Stomach (tissue), 9 donors: ENCODE data around the gene SUCLG2. TPM values are rescaled to one million over a fixed set of nuclear protein-coding genes. Genes with fewer than 3 reads are reported as not detected.

ENCODE experiments used
- DNase-seq, 2 donors: peaks; one replicate each; pipeline versions ENCODE4 v3.0.0 to v3.0.0-alpha.2; 2013 to 2019
- H3K27ac ChIP-seq, 5 donors: fragments of 200-600 bp in 4 of 5; sonication (generic) in 4 of 5; one replicate each; pipeline ENCODE4 v1.5.1; 2013 to 2019; ENCODE audit warnings: mild to moderate bottlenecking in 1 of 5, moderate library complexity in 1 of 5
- H3K27me3 ChIP-seq, 3 donors: fragments of 200-600 bp; sonication (generic); one replicate each; pipeline ENCODE4 v1.5.1; 2017 to 2019; ENCODE audit warnings: mixed run types in 1 of 3
- H3K36me3 ChIP-seq, 4 donors: fragments of 200-600 bp; sonication (generic); 1 replicate in 3 of 4; 2 replicates in 1 of 4; pipeline ENCODE4 v1.5.1; 2016 to 2019
- H3K4me1 ChIP-seq, 4 donors: fragments of 200-600 bp; sonication (generic); one replicate each; pipeline ENCODE4 v1.5.1; 2016 to 2019
- H3K4me3 ChIP-seq, 4 donors: fragments of 200-600 bp; sonication (generic) in 3 of 4; one replicate each; pipeline ENCODE4 v1.5.1; 2016 to 2019; ENCODE audit warnings: mild to moderate bottlenecking in 1 of 4
- H3K9me3 ChIP-seq, 4 donors: fragments of 200-600 bp; sonication (generic); one replicate each; pipeline ENCODE4 v1.5.1; 2016 to 2019
- CTCF ChIP-seq, 7 experiments: fragments of 450-650 bp in 4 of 7; fragments of 200-600 bp in 3 of 7; sonication (generic) in 3 of 7; IDR thresholded peaks; one replicate each; pipeline ENCODE4 v1.5.1; 2016 to 2019; ENCODE audit warnings: antibody characterized with exemption in 7 of 7, control low read depth in 2 of 7, mild to moderate bottlenecking in 1 of 7
- EP300 ChIP-seq: sonication (generic); formaldehyde crosslinking; IDR thresholded peaks from one replicate; pipeline ENCODE4 v1.6.1; 2017; ENCODE audit warnings: antibody characterized with exemption
- POLR2A ChIP-seq, 4 donors: fragments of 450-650 bp; IDR thresholded peaks; one replicate each; pipeline ENCODE4 v1.6.1; 2016; ENCODE audit warnings: antibody characterized with exemption in 4 of 4, control low read depth in 2 of 4, mild to moderate bottlenecking in 1 of 4, moderate library complexity in 1 of 4
- POLR2AphosphoS5 ChIP-seq, 3 donors: sonication (generic); formaldehyde crosslinking; IDR thresholded peaks; one replicate each; pipeline ENCODE4 v1.6.1; 2016; ENCODE audit warnings: antibody characterized with exemption in 3 of 3
- WGBS, 5 donors: extraction: QIAGEN DNeasy Blood & Tissue Kit in 3 of 5; methylation state at CpG; one replicate each; pipeline versions ENCODE4 v1.1.5 to v1.1.7; 2013 to 2018; 5-methylcytosine and 5-hydroxymethylcytosine counted together
- intact Hi-C: fragments of 100-400 bp; cut with DNase I; formaldehyde crosslinking; loops from one replicate; pipeline ENCODE4 v1.15.1; 2023; ENCODE audit warnings: low total_unique reads
- polyA plus RNA-seq, 3 donors: library from polyadenylated mRNA; stranded (reverse); fragments of 200-250 nt; gene quantifications; one replicate each; pipeline ENCODE4 v1.2.3, GENCODE V29; 2013
- total RNA-seq, 5 donors: library from RNA; depleted of rRNA; stranded (reverse); fragments of >200 nt; gene quantifications; one replicate each; pipeline versions ENCODE4 v1.1.0 to v1.2.3, GENCODE V29; 2014 to 2016
- donor health status: healthy with polysubstance abuse.
- donor health status: Bipolar disorder and iron deficiency.
- donor health status: healthy.

SUCLG2 gene
- total and polyA plus RNA-seq, 8 donors: 30.9 to 174 (median 74.9) TPM

- Histone ChIP-seq H3K27ac (no peak overlapping the region), H3K36me3 (peaks cover 0 to 4% (median 0%) of the 10 kb centered on the region in 4 donors), H3K4me3 (no peak overlapping the region), H3K27me3 (no peaks in the 10 kb centered on the region), H3K4me1 (no peaks in the 10 kb centered on the region), H3K9me3 (no peaks in the 10 kb centered on the region)
- 90 to 97% (median 94%) methylated on average over 1 of the region's 1 CpG for WGBS, 5 donors
- TF ChIP-seq EP300 (no peak), POLR2AphosphoS5 (IDR thresholded peaks at IDR 0.05) (no peak), POLR2A (IDR thresholded peaks at IDR 0.05) (no peak), CTCF (IDR thresholded peaks at IDR 0.05) (no peak)
- no peak for DNase-seq
- intact Hi-C loops: no loop called here
Measured at GRCh38 chr3:67431887-67432286, 222.5 kb downstream of the SUCLG2 start.

- H3K4me1 ChIP-seq: peaks cover 0 to 10% (median 3%) of the 10 kb centered on the region in 4 donors
- TF ChIP-seq POLR2AphosphoS5 (IDR thresholded peaks at IDR 0.05): no peak
- TF ChIP-seq EP300: no peak
- TF ChIP-seq CTCF (IDR thresholded peaks at IDR 0.05): no peak
- TF ChIP-seq POLR2A (IDR thresholded peaks at IDR 0.05): no peak
- no peak overlapping the region for H3K4me3 ChIP-seq
- H3K27ac ChIP-seq: no peak overlapping the region
- H3K36me3 ChIP-seq: peaks cover 0 to 14% (median 3%) of the 10 kb centered on the region in 4 donors
- intact Hi-C loops: no loop called here
- H3K27me3 ChIP-seq: no peaks in the 10 kb centered on the region
- no peak for DNase-seq
- H3K9me3 ChIP-seq: peaks cover 0 to 7% (median 5%) of the 10 kb centered on the region in 4 donors
Measured at GRCh38 chr3:67423722-67424121, 230.7 kb downstream of the SUCLG2 start.

GRCh38 chr3:67421912-67422311 lies 232.5 kb downstream of the SUCLG2 start:
- Histone ChIP-seq H3K36me3 (peaks cover 0 to 14% (median 3%) of the 10 kb centered on the region in 4 donors), H3K4me3 (no peak overlapping the region), H3K27me3 (no peaks in the 10 kb centered on the region), H3K9me3 (peaks cover 0 to 7% (median 5%) of the 10 kb centered on the region in 4 donors), H3K27ac (no peak overlapping the region), H3K4me1 (peaks cover 0 to 15% (median 4%) of the 10 kb centered on the region in 4 donors)
- intact Hi-C loops: no loop called here
- DNase-seq: no peak
- TF ChIP-seq POLR2A (IDR thresholded peaks at IDR 0.05) (no peak), EP300 (no peak), POLR2AphosphoS5 (IDR thresholded peaks at IDR 0.05) (no peak), CTCF (IDR thresholded peaks at IDR 0.05) (no peak)
- WGBS, 5 donors: 93 to 100% (median 98%) methylated on average over 1 of the region's 1 CpG

GRCh38 chr3:67419779-67420178 lies 234.6 kb downstream of the SUCLG2 start:
- no peak for DNase-seq
- H3K9me3 ChIP-seq: peaks cover 0 to 7% (median 5%) of the 10 kb centered on the region in 4 donors
- H3K27ac ChIP-seq: no peak overlapping the region
- H3K4me1 ChIP-seq: peaks cover 0 to 15% (median 4%) of the 10 kb centered on the region in 4 donors
- intact Hi-C loops: no loop called here
- H3K27me3 ChIP-seq: no peaks in the 10 kb centered on the region
- peaks cover 0 to 14% (median 3%) of the 10 kb centered on the region in 4 donors for H3K36me3 ChIP-seq
- H3K4me3 ChIP-seq: no peak overlapping the region
- TF ChIP-seq EP300: no peak

GRCh38 chr3:67419218-67419529 lies 235.2 kb downstream of the SUCLG2 start:
- peaks cover 0 to 14% (median 3%) of the 10 kb centered on the region in 4 donors for H3K36me3 ChIP-seq

More at GRCh38 chr3:67419218-67419529, 235.2 kb downstream of the SUCLG2 start:
- TF ChIP-seq EP300 (no peak), POLR2AphosphoS5 (IDR thresholded peaks at IDR 0.05) (no peak), CTCF (IDR thresholded peaks at IDR 0.05) (no peak), POLR2A (IDR thresholded peaks at IDR 0.05) (no peak)
- no peak for DNase-seq
- H3K9me3 ChIP-seq: peaks cover 0 to 7% (median 5%) of the 10 kb centered on the region in 4 donors
- intact Hi-C loops: no loop called here
- no peaks in the 10 kb centered on the region for H3K27me3 ChIP-seq
- 33 to 69% (median 59%) methylated on average over 2 of the region's 2 CpGs for WGBS, 5 donors
- peaks cover 0 to 15% (median 4%) of the 10 kb centered on the region in 4 donors for H3K4me1 ChIP-seq
- H3K27ac ChIP-seq: no peak overlapping the region
- no peak overlapping the region for H3K4me3 ChIP-seq
